MM.1S (cell line): ENCODE measurements around the gene KCNN4.

Source experiments
- DNase-seq: peaks from one replicate; pipeline ENCODE4 v3.0.0-alpha.2; 2015
- H2AFZ ChIP-seq: fragments of 300-600 bp; sonication (generic); 2 replicates; pipeline ENCODE4 v1.6.0; 2016; ENCODE audit warnings: antibody characterized with exemption, low read length
- H3F3A ChIP-seq: fragments of 300-600 bp; sonication (generic); 2 replicates; pipeline ENCODE4 v1.6.1; 2016; ENCODE audit warnings: mild to moderate bottlenecking, antibody characterized with exemption, low read length, moderate library complexity, mixed read lengths; ENCODE audit not compliant: insufficient read depth
- H3K27ac ChIP-seq: fragments of 300-600 bp; sonication (generic); 2 replicates; pipeline ENCODE4 v1.5.1; 2016; ENCODE audit warnings: mild to moderate bottlenecking, low read length
- H3K27me3 ChIP-seq: fragments of 300-600 bp; sonication (generic); replicated peaks from 2 replicates; pipeline ENCODE4 v1.6.0; 2016; ENCODE audit warnings: low read length; ENCODE audit not compliant: insufficient read depth
- H3K36me3 ChIP-seq: fragments of 300-600 bp; sonication (generic); replicated peaks from 2 replicates; pipeline ENCODE4 v1.6.1; 2016; ENCODE audit warnings: mild to moderate bottlenecking, low read length, mixed read lengths; ENCODE audit not compliant: insufficient read depth
- H3K4me1 ChIP-seq: fragments of 300-600 bp; sonication (generic); 2 replicates; pipeline ENCODE4 v1.6.1; 2016; ENCODE audit warnings: low read length, mixed read lengths
- H3K4me2 ChIP-seq: fragments of 300-600 bp; sonication (generic); 2 replicates; pipeline ENCODE4 v1.6.0; 2016; ENCODE audit warnings: low read depth, low read length
- H3K4me3 ChIP-seq: fragments of 300-600 bp; sonication (generic); 2 replicates; pipeline ENCODE4 v1.5.1; 2016; ENCODE audit warnings: low read length, mixed read lengths
- H3K79me2 ChIP-seq: fragments of 300-600 bp; sonication (generic); 2 replicates; pipeline ENCODE4 v1.6.1; 2016; ENCODE audit warnings: mixed run types, low read length, mixed read lengths
- H3K9ac ChIP-seq: fragments of 300-600 bp; sonication (generic); 2 replicates; pipeline ENCODE4 v1.6.1; 2016; ENCODE audit warnings: low read length, mixed read lengths
- H3K9me2 ChIP-seq: fragments of 300-600 bp; sonication (generic); replicated peaks from 2 replicates; pipeline ENCODE4 v1.6.1; 2016; ENCODE audit warnings: mild to moderate bottlenecking, low read length, mixed read lengths; ENCODE audit not compliant: insufficient read depth
- H3K9me3 ChIP-seq: fragments of 300-600 bp; sonication (generic); replicated peaks from 2 replicates; pipeline ENCODE4 v1.6.1; 2016; ENCODE audit warnings: mild to moderate bottlenecking, low read length, mixed read lengths; ENCODE audit not compliant: insufficient read depth
- H4K20me1 ChIP-seq: fragments of 300-600 bp; sonication (generic); 2 replicates; pipeline ENCODE4 v1.6.1; 2016; ENCODE audit warnings: mild to moderate bottlenecking, low read length, moderate library complexity, mixed read lengths; ENCODE audit not compliant: insufficient read depth
- EZH2 ChIP-seq: fragments of 300-600 bp; sonication (generic); optimal IDR thresholded peaks from 2 replicates; pipeline ENCODE3; 2017; ENCODE audit warnings: low read depth, mild to moderate bottlenecking, antibody characterized with exemption, low read length, mixed read lengths
- EZH2phosphoT487 ChIP-seq: fragments of 300-600 bp; sonication (generic); IDR thresholded peaks from 2 replicates; pipeline ENCODE4 v1.6.1; 2018; ENCODE audit warnings: antibody characterized with exemption, low read length
- TF ChIP-seq, protein P1 (sequence below): fragments of 300-600 bp; sonication (generic); IDR thresholded peaks from 2 replicates; pipeline ENCODE4 v1.5.1; 2016; ENCODE audit warnings: antibody characterized with exemption, low read length, mixed read lengths

KCNN4 gene

DNA sequence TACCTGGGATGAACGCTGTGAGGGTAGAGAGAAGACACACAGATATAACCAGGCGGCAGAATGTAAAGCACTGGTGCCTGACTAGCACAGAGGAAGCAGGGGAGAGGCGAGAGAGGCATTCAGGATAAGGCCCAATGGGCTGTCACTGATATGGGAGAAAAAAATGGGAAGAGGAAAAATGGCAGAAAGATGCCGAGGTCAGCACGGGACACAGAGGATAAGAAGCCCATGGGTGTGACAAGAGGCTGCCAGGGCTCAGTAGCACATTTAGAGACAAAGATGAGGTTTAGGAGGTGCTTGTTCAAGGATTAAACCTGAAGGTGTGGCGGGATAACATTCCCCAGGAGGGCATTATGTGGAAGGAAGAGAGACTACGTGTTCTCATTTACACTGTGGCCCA is 31.6 kb downstream of the KCNN4 start:
- Histone ChIP-seq H3K4me2 (no peak overlapping the region), H3K79me2 (peaks cover 48% of the 10 kb centered on the region), H3K36me3 (peaks cover 5% of the 10 kb centered on the region), H3K27me3 (no peaks in the 10 kb centered on the region), H3K4me3 (no peak overlapping the region), H3K4me1 (peaks cover 6% of the 10 kb centered on the region), H2AFZ (no peak overlapping the region), H3K9me3 (no peaks in the 10 kb centered on the region), H3F3A (peaks cover 2% of the 10 kb centered on the region; the same call in 1 of the 2 replicates), H3K27ac (no peak overlapping the region), H3K9me2 (no peaks in the 10 kb centered on the region), H3K9ac (no peak overlapping the region), H4K20me1 (no peaks in the 10 kb centered on the region)
- DNase-seq: no peak
- TF ChIP-seq EZH2phosphoT487 (no peak), EZH2 (no peak)
- TF ChIP-seq, protein P1, sequence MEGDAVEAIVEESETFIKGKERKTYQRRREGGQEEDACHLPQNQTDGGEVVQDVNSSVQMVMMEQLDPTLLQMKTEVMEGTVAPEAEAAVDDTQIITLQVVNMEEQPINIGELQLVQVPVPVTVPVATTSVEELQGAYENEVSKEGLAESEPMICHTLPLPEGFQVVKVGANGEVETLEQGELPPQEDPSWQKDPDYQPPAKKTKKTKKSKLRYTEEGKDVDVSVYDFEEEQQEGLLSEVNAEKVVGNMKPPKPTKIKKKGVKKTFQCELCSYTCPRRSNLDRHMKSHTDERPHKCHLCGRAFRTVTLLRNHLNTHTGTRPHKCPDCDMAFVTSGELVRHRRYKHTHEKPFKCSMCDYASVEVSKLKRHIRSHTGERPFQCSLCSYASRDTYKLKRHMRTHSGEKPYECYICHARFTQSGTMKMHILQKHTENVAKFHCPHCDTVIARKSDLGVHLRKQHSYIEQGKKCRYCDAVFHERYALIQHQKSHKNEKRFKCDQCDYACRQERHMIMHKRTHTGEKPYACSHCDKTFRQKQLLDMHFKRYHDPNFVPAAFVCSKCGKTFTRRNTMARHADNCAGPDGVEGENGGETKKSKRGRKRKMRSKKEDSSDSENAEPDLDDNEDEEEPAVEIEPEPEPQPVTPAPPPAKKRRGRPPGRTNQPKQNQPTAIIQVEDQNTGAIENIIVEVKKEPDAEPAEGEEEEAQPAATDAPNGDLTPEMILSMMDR: no peak

DNA sequence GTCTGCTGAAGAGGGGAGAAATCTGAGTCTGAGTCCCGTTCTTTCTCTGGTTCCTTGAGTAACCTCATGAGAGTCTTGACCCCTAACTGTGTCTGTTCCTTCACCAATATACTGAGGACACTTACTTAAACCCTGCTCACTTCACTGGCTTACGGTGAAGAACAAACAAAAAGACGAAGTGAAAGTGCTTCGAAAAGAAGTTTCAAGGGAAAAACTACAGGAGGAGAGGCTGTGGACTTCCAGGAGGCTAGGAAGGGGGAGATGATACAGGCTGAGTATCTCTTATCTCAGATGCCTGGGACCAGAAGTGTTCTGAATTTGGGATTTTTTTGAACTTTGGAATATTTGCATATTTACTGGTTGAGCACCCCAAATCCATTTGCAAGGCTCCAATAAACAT is 32.1 kb downstream of the KCNN4 start:
- no peak overlapping the region for H2AFZ ChIP-seq
- H3K9me3 ChIP-seq: no peaks in the 10 kb centered on the region
- no peak overlapping the region for H3K4me2 ChIP-seq
- no peaks in the 10 kb centered on the region for H3K27me3 ChIP-seq
- no peak for DNase-seq
- no peak for TF ChIP-seq EZH2
- TF ChIP-seq, protein P1: no peak
- no peak for TF ChIP-seq EZH2phosphoT487
- H3K4me3 ChIP-seq: no peak overlapping the region
- H3K27ac ChIP-seq: no peak overlapping the region
- H4K20me1 ChIP-seq: no peaks in the 10 kb centered on the region
- H3K9ac ChIP-seq: no peak overlapping the region
- H3K36me3 ChIP-seq: peaks cover 5% of the 10 kb centered on the region
- peaks cover 6% of the 10 kb centered on the region for H3K4me1 ChIP-seq
- peaks cover 43% of the 10 kb centered on the region for H3K79me2 ChIP-seq
- no peaks in the 10 kb centered on the region for H3K9me2 ChIP-seq
- H3F3A ChIP-seq: no peaks in the 10 kb centered on the region; the same call in 1 of the 2 replicates

DNA sequence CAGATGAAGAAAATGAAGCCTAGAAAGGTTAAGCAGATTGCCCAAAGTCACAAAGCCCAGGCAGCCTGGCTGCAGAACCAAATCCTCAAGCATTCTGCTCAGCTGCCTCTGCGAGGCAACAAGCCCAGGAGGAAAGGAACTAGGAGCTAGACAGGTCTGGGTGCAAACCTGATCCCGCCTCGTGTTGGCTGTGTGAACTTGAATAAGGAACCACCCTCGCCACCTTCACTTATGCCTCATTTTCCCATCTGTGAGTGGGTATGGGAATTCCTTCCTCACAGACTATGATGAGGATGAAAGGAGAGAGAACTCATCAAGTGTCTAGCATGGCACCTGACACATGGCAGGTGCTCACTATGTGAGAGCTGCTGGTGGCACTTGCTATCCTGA is 32.6 kb downstream of the KCNN4 start:
- Histone ChIP-seq H4K20me1 (no peaks in the 10 kb centered on the region), H3K36me3 (peaks cover 5% of the 10 kb centered on the region), H2AFZ (no peak overlapping the region), H3K4me3 (no peak overlapping the region), H3K9me3 (no peaks in the 10 kb centered on the region), H3F3A (no peaks in the 10 kb centered on the region), H3K4me2 (no peak overlapping the region), H3K27ac (no peak overlapping the region), H3K9ac (no peak overlapping the region), H3K79me2 (peaks cover 38% of the 10 kb centered on the region), H3K27me3 (no peaks in the 10 kb centered on the region), H3K4me1 (peaks cover 5% of the 10 kb centered on the region), H3K9me2 (no peaks in the 10 kb centered on the region)
- TF ChIP-seq EZH2phosphoT487 (no peak), EZH2 (no peak)
- TF ChIP-seq, protein P1: no peak
- no peak for DNase-seq
